ENCODE measurements around the gene KLF12.

The KLF12 gene

GRCh38 chr13:74153316-74153715, 19.1 kb upstream of the KLF12 start:
- Histone ChIP-seq H3K79me2 (ENCODE audit: insufficient read depth, low read length) (no peaks in the 10 kb centered on the region), H3K36me3 (ENCODE audit: insufficient read depth, low read length) (no peaks in the 10 kb centered on the region), H4K20me1 (ENCODE audit: insufficient read depth, low read length) (no peaks in the 10 kb centered on the region), H3K9me3 (ENCODE audit: insufficient read depth, low read length, severe bottlenecking) (no peaks in the 10 kb centered on the region), H3K27ac (ENCODE audit: low read length) (no peak overlapping the region), H3K4me2 (ENCODE audit: insufficient read depth, low read length) (no peak overlapping the region), H3K27me3 (ENCODE audit: insufficient read depth, low read length, poor library complexity) (no peaks in the 10 kb centered on the region), H3K4me1 (ENCODE audit: insufficient read depth, low read length) (no peaks in the 10 kb centered on the region), H2AFZ (ENCODE audit: low read depth, low read length) (no peak overlapping the region), H3K4me3 (ENCODE audit: low read depth in 1 of 2, low read length in 2 of 2) (no peak overlapping the region), H3K9ac (ENCODE audit: low read depth, low read length) (no peak overlapping the region)
- TF ChIP-seq CTCF (IDR thresholded peaks at IDR 0.05; ENCODE audit: borderline replicate concordance, extremely low read depth, low read length, poor library complexity, severe bottlenecking) (no peak), EZH2 (IDR thresholded peaks at IDR 0.05; ENCODE audit: borderline replicate concordance, low read depth, low read length, severe bottlenecking) (no peak)
- ATAC-seq (ENCODE audit: insufficient read depth, low read depth) (no peak), DNase-seq (no peak)

GRCh38 chr13:74151859-74152258, 17.7 kb upstream of the KLF12 start:
- ATAC-seq (ENCODE audit: insufficient read depth, low read depth): no peak
- TF ChIP-seq CTCF (IDR thresholded peaks at IDR 0.05; ENCODE audit: borderline replicate concordance, extremely low read depth, low read length, poor library complexity, severe bottlenecking) (no peak), EZH2 (IDR thresholded peaks at IDR 0.05; ENCODE audit: borderline replicate concordance, low read depth, low read length, severe bottlenecking) (no peak)

GRCh38 chr13:74148352-74148751, 14.1 kb upstream of the KLF12 start:
- no peak overlapping the region for H3K9ac ChIP-seq (ENCODE audit: low read depth, low read length)
- H3K36me3 ChIP-seq (ENCODE audit: insufficient read depth, low read length): no peaks in the 10 kb centered on the region
- no peak overlapping the region for H3K4me2 ChIP-seq (ENCODE audit: insufficient read depth, low read length)
- no peak for ATAC-seq (ENCODE audit: insufficient read depth, low read depth)
- H2AFZ ChIP-seq (ENCODE audit: low read depth, low read length): no peak overlapping the region
- H3K9me3 ChIP-seq (ENCODE audit: insufficient read depth, low read length, severe bottlenecking): no peaks in the 10 kb centered on the region
- H3K79me2 ChIP-seq (ENCODE audit: insufficient read depth, low read length): no peaks in the 10 kb centered on the region
- H3K27ac ChIP-seq (ENCODE audit: low read length): no peak overlapping the region
- no peak for DNase-seq
- H3K27me3 ChIP-seq (ENCODE audit: insufficient read depth, low read length, poor library complexity): no peaks in the 10 kb centered on the region
- H4K20me1 ChIP-seq (ENCODE audit: insufficient read depth, low read length): no peaks in the 10 kb centered on the region
- H3K4me1 ChIP-seq (ENCODE audit: insufficient read depth, low read length): no peaks in the 10 kb centered on the region
- no peak for TF ChIP-seq EZH2 (IDR thresholded peaks at IDR 0.05; ENCODE audit: borderline replicate concordance, low read depth, low read length, severe bottlenecking)
- TF ChIP-seq CTCF (IDR thresholded peaks at IDR 0.05; ENCODE audit: borderline replicate concordance, extremely low read depth, low read length, poor library complexity, severe bottlenecking): no peak
- H3K4me3 ChIP-seq (ENCODE audit: low read depth in 1 of 2, low read length in 2 of 2): no peak overlapping the region

More at GRCh38 chr13:74151859-74152258, 17.7 kb upstream of the KLF12 start:
- Histone ChIP-seq H3K36me3 (ENCODE audit: insufficient read depth, low read length) (no peaks in the 10 kb centered on the region), H3K27me3 (ENCODE audit: insufficient read depth, low read length, poor library complexity) (no peaks in the 10 kb centered on the region), H2AFZ (ENCODE audit: low read depth, low read length) (no peak overlapping the region), H3K4me2 (ENCODE audit: insufficient read depth, low read length) (no peak overlapping the region), H4K20me1 (ENCODE audit: insufficient read depth, low read length) (no peaks in the 10 kb centered on the region), H3K4me3 (ENCODE audit: low read depth in 1 of 2, low read length in 2 of 2) (no peak overlapping the region), H3K27ac (ENCODE audit: low read length) (no peak overlapping the region), H3K79me2 (ENCODE audit: insufficient read depth, low read length) (no peaks in the 10 kb centered on the region), H3K4me1 (ENCODE audit: insufficient read depth, low read length) (no peaks in the 10 kb centered on the region), H3K9me3 (ENCODE audit: insufficient read depth, low read length, severe bottlenecking) (no peaks in the 10 kb centered on the region), H3K9ac (ENCODE audit: low read depth, low read length) (no peak overlapping the region)
- DNase-seq: no peak
